Nephron (organoid): Measurements from ENCODE around the gene RPS4Y2.

ENCODE experiments used
- H3K27ac Mint-ChIP-seq, 3 experiments: 2 replicates each; pipeline ENCODE4 v1.8.0; 2020; ENCODE audit warnings: mixed read lengths in 3 of 3, mild to moderate bottlenecking in 2 of 3, moderate library complexity in 1 of 3
- H3K27me3 Mint-ChIP-seq: 2 replicates; pipeline ENCODE4 v1.8.0; 2021; ENCODE audit warnings: low read depth, mild to moderate bottlenecking, moderate library complexity, mixed read lengths
- H3K36me3 Mint-ChIP-seq: 2 replicates; pipeline ENCODE4 v1.8.0; 2020; ENCODE audit warnings: low read depth, mixed read lengths
- H3K4me1 Mint-ChIP-seq: 2 replicates; pipeline ENCODE4 v1.8.0; 2020; ENCODE audit warnings: mixed read lengths
- H3K4me3 Mint-ChIP-seq, 3 experiments: 2 replicates each; pipeline ENCODE4 v1.8.0; 2020; ENCODE audit warnings: mild to moderate bottlenecking in 3 of 3, mixed read lengths in 3 of 3, moderate library complexity in 2 of 3
- H3K9me3 Mint-ChIP-seq: 2 replicates; pipeline ENCODE4 v1.8.0; 2020; ENCODE audit warnings: mixed read lengths
- CTCF ChIP-seq, 3 experiments: fragments of 200-600 bp; sonication (generic); IDR thresholded peaks; one replicate each; pipeline ENCODE4 v1.5.0; 2021; ENCODE audit warnings: antibody characterized with exemption in 3 of 3; ENCODE audit not compliant: unreplicated experiment in 3 of 3

RPS4Y2 gene

GRCh38 chrY:20780104-20780654, 24.3 kb downstream of the RPS4Y2 start:
- Mint-ChIP-seq H3K36me3 (no peaks in the 10 kb centered on the region), H3K9me3 (no peaks in the 10 kb centered on the region), H3K4me1 (no peaks in the 10 kb centered on the region), H3K27ac (no peak overlapping the region), H3K27me3 (no peaks in the 10 kb centered on the region), H3K4me3 (no peak overlapping the region)
- TF ChIP-seq CTCF (IDR thresholded peaks at IDR 0.05; ENCODE audit: unreplicated experiment in 3 of 3): no peak

GRCh38 chrY:20780776-20781175, 24.9 kb downstream of the RPS4Y2 start:
- TF ChIP-seq CTCF (IDR thresholded peaks at IDR 0.05; ENCODE audit: unreplicated experiment in 3 of 3): no peak
- H3K9me3 Mint-ChIP-seq: no peaks in the 10 kb centered on the region

GRCh38 chrY:20781408-20781807, 25.5 kb downstream of the RPS4Y2 start:
- no peak for TF ChIP-seq CTCF (IDR thresholded peaks at IDR 0.05; ENCODE audit: unreplicated experiment in 3 of 3)
- H3K36me3 Mint-ChIP-seq: no peaks in the 10 kb centered on the region
- H3K4me3 Mint-ChIP-seq: no peak overlapping the region
- no peaks in the 10 kb centered on the region for H3K27me3 Mint-ChIP-seq
- no peaks in the 10 kb centered on the region for H3K9me3 Mint-ChIP-seq
- H3K27ac Mint-ChIP-seq: no peak overlapping the region
- H3K4me1 Mint-ChIP-seq: no peaks in the 10 kb centered on the region

More at GRCh38 chrY:20780776-20781175, 24.9 kb downstream of the RPS4Y2 start:
- Mint-ChIP-seq H3K27ac (no peak overlapping the region), H3K4me1 (no peaks in the 10 kb centered on the region), H3K36me3 (no peaks in the 10 kb centered on the region), H3K27me3 (no peaks in the 10 kb centered on the region), H3K4me3 (no peak overlapping the region)

DNA sequence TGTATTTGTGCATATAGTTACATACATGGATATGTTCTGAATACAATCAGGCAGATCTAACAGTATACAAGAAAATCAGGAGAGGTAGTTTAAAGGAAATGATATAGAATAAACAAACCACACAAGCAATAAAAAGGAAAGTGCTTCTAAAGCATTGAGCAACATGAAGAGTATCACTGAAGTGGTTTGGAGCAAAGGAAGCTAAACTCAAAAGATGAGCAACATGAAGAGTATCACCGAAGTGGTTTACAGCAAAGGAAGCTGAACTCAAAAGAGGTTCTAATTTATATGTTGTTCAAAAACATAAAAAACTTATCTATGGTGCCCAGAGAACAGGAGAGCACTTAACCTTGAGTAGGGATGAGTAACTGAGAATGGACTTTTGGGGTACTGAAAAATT, 29.1 kb downstream of the RPS4Y2 start:
- TF ChIP-seq CTCF (IDR thresholded peaks at IDR 0.05; ENCODE audit: unreplicated experiment in 3 of 3): no peak
- no peak overlapping the region for H3K27ac Mint-ChIP-seq
- no peaks in the 10 kb centered on the region for H3K4me1 Mint-ChIP-seq
- no peaks in the 10 kb centered on the region for H3K36me3 Mint-ChIP-seq
- H3K4me3 Mint-ChIP-seq: no peak overlapping the region
- H3K27me3 Mint-ChIP-seq: no peaks in the 10 kb centered on the region
- H3K9me3 Mint-ChIP-seq: no peaks in the 10 kb centered on the region

DNA sequence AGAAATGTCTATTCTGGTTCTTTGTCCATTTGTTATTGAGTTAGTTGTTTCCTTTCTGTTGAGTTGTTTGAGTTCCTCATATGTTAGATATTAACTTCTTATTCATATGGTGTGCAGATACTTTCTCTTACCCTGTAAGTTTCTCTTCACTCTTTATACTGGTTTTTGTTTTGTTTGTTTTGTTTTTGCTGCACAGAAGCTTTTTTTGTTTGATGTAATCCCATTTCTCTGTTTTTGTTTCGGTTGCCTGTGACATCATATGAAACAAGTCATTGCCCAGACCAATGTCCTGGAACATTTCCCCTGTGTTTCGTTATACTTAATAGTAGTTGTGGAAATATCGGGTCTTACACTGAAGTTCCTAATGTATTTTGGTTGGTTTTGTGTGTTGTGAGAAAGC, 31.2 kb downstream of the RPS4Y2 start:
- no peak for TF ChIP-seq CTCF (IDR thresholded peaks at IDR 0.05; ENCODE audit: unreplicated experiment in 3 of 3)

DNA sequence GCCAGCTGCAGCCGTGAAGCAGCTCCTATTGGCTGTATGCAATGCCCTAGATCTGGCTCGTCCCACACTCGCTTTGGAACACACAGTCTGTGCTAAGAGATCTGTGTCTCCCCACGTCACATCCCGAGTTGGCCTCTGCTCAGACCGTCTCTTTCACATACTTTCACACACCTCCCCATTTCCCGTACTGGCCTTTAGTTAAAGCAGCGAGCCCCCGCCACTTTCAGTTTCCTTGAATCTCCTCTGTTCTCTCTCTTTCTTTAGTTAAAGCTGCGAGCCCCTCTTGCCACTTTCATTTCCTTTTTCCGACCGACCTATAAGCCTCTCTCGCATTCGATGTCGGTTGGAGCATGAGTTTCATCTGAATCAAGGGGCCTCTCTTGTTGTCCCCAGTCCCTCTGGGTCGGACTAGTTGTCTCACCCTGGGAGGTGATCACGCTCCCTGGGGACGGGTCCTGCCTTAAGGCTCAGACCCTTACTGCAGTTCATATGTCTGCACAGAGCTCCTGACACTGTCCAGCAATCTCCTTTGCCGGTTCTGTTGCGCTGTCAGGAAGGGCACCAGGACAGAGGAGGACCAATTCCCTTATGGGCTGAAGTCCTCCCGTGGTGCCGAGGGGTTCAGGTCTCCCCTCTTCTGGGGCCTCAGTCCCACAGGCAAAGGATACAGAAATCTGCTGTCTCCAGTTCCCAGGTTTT, 42.6 kb downstream of the RPS4Y2 start:
- no peak overlapping the region for H3K27ac Mint-ChIP-seq
- no peak for TF ChIP-seq CTCF (IDR thresholded peaks at IDR 0.05; ENCODE audit: unreplicated experiment in 3 of 3)
- no peaks in the 10 kb centered on the region for H3K36me3 Mint-ChIP-seq
- no peaks in the 10 kb centered on the region for H3K27me3 Mint-ChIP-seq
- H3K9me3 Mint-ChIP-seq: no peaks in the 10 kb centered on the region
- no peaks in the 10 kb centered on the region for H3K4me1 Mint-ChIP-seq
- H3K4me3 Mint-ChIP-seq: no peak overlapping the region

More for the DNA sequence above, 31.2 kb downstream of the RPS4Y2 start:
- no peak overlapping the region for H3K4me3 Mint-ChIP-seq
- H3K4me1 Mint-ChIP-seq: no peaks in the 10 kb centered on the region
- no peak overlapping the region for H3K27ac Mint-ChIP-seq
- H3K9me3 Mint-ChIP-seq: no peaks in the 10 kb centered on the region
- H3K36me3 Mint-ChIP-seq: no peaks in the 10 kb centered on the region
- H3K27me3 Mint-ChIP-seq: no peaks in the 10 kb centered on the region
